ENCODE measurements around the gene TMEM266. TPM values are rescaled to one million over a fixed set of nuclear protein-coding genes. Genes with fewer than 3 reads are reported as not detected.

The TMEM266 gene
- total RNA-seq, 5 donors from 2014 or later (not counting 1 experiment from before 2014, with no cell fraction given): 0.16 TPM; not detected in 4

- no peak for DNase-seq
- H3K4me3 Mint-ChIP-seq: no peak overlapping the region
- peaks cover 0 to 35% of the 10 kb centered on the region in 2 experiments for H3K27me3 ChIP-seq (replicated peaks in 1 of 2; ENCODE audit: control insufficient read depth in 2 of 2, extremely low read depth in 1 of 2, insufficient read depth in 2 of 2, low read length in 1 of 2)
- H3K27me3 Mint-ChIP-seq: peaks cover 5 to 9% of the 10 kb centered on the region in 2 donors
- CTCF ChIA-PET: no interaction called here
- H3K9me3 ChIP-seq: no peaks in the 10 kb centered on the region
- no peaks in the 10 kb centered on the region for H3K36me3 ChIP-seq (ENCODE audit: control insufficient read depth in 2 of 2, extremely low read depth in 1 of 2, insufficient read depth in 1 of 2, low read length in 1 of 2)
- no peaks in the 10 kb centered on the region for H3K4me1 ChIP-seq (ENCODE audit: control insufficient read depth in 1 of 2, extremely low read depth in 1 of 2, insufficient read depth in 2 of 2, low read length in 2 of 2)
- H3K27ac ChIP-seq (ENCODE audit: low read length): no peak overlapping the region
- ATAC-seq (replicated peaks in 1 of 4): no peak
- H3K4me3 ChIP-seq (ENCODE audit: control insufficient read depth in 1 of 2, extremely low read depth in 1 of 2, low read length in 1 of 2): no peak overlapping the region
- POLR2A ChIA-PET: no interaction called here
- WGBS (ENCODE audit: insufficient coverage): 82% methylated on average over 14 of the region's 20 CpGs
- H3K4me1 Mint-ChIP-seq: no peaks in the 10 kb centered on the region
- H3K27ac Mint-ChIP-seq: no peak overlapping the region
- no peaks in the 10 kb centered on the region for H3K9me3 Mint-ChIP-seq
- no peaks in the 10 kb centered on the region for H3K36me3 Mint-ChIP-seq
These were observed 101.6 kb downstream of the TMEM266 start for GRCh38 chr15:76161153-76162035.

GRCh38 chr15:76162036-76162398, 102.2 kb downstream of the TMEM266 start:
- H3K4me3 Mint-ChIP-seq: no peak overlapping the region
- H3K27me3 ChIP-seq (replicated peaks in 1 of 2; ENCODE audit: control insufficient read depth in 2 of 2, extremely low read depth in 1 of 2, insufficient read depth in 2 of 2, low read length in 1 of 2): peaks cover 0 to 35% of the 10 kb centered on the region in 2 experiments
- no peak overlapping the region for H3K27ac Mint-ChIP-seq
- no peak overlapping the region for H3K4me3 ChIP-seq (ENCODE audit: control insufficient read depth in 1 of 2, extremely low read depth in 1 of 2, low read length in 1 of 2)
- peaks cover 5 to 9% of the 10 kb centered on the region in 2 donors for H3K27me3 Mint-ChIP-seq
- no peak overlapping the region for H3K27ac ChIP-seq (ENCODE audit: low read length)
- H3K4me1 ChIP-seq (ENCODE audit: control insufficient read depth in 1 of 2, extremely low read depth in 1 of 2, insufficient read depth in 2 of 2, low read length in 2 of 2): no peaks in the 10 kb centered on the region
- ATAC-seq (replicated peaks in 1 of 4) (no peak), DNase-seq (no peak)
- no peaks in the 10 kb centered on the region for H3K36me3 ChIP-seq (ENCODE audit: control insufficient read depth in 2 of 2, extremely low read depth in 1 of 2, insufficient read depth in 1 of 2, low read length in 1 of 2)
- ChIA-PET CTCF (no interaction called here), POLR2A (no interaction called here)
- H3K9me3 Mint-ChIP-seq: no peaks in the 10 kb centered on the region
- no peaks in the 10 kb centered on the region for H3K4me1 Mint-ChIP-seq
- H3K36me3 Mint-ChIP-seq: no peaks in the 10 kb centered on the region
- WGBS (ENCODE audit: insufficient coverage): no CpG with 5 or more reads among the region's 12 CpGs
- H3K9me3 ChIP-seq: no peaks in the 10 kb centered on the region

- no peaks in the 10 kb centered on the region for H3K36me3 ChIP-seq (ENCODE audit: control insufficient read depth in 2 of 2, extremely low read depth in 1 of 2, insufficient read depth in 1 of 2, low read length in 1 of 2)
- Mint-ChIP-seq H3K4me1 (no peaks in the 10 kb centered on the region), H3K9me3 (no peaks in the 10 kb centered on the region), H3K36me3 (no peaks in the 10 kb centered on the region), H3K4me3 (no peak overlapping the region), H3K27me3 (peaks cover 5 to 9% of the 10 kb centered on the region in 2 donors), H3K27ac (no peak overlapping the region)
- peaks cover 0 to 35% of the 10 kb centered on the region in 2 experiments for H3K27me3 ChIP-seq (replicated peaks in 1 of 2; ENCODE audit: control insufficient read depth in 2 of 2, extremely low read depth in 1 of 2, insufficient read depth in 2 of 2, low read length in 1 of 2)
- DNase-seq (no peak), ATAC-seq (replicated peaks in 1 of 4) (no peak)
- WGBS (ENCODE audit: insufficient coverage): 83% methylated on average over 7 of the region's 10 CpGs
- no peaks in the 10 kb centered on the region for H3K9me3 ChIP-seq
- POLR2A ChIA-PET: no interaction called here
- no peak overlapping the region for H3K4me3 ChIP-seq (ENCODE audit: control insufficient read depth in 1 of 2, extremely low read depth in 1 of 2, low read length in 1 of 2)
- CTCF ChIA-PET: interaction anchor here in 1 of 2 donors (0.8 kb wide), 1 partner anchor 19 kb away, joined by 3 read pairs; no protein-coding TSS in a partner anchor
- H3K4me1 ChIP-seq (ENCODE audit: control insufficient read depth in 1 of 2, extremely low read depth in 1 of 2, insufficient read depth in 2 of 2, low read length in 2 of 2): no peaks in the 10 kb centered on the region
- no peak overlapping the region for H3K27ac ChIP-seq (ENCODE audit: low read length)
These were observed 103.1 kb downstream of the TMEM266 start for GRCh38 chr15:76162784-76163456.

GRCh38 chr15:76163457-76164295, 103.9 kb downstream of the TMEM266 start:
- POLR2A ChIA-PET: no interaction called here
- DNase-seq (no peak), ATAC-seq (replicated peaks in 1 of 4) (no peak)
- H3K4me3 Mint-ChIP-seq: no peak overlapping the region
- no peaks in the 10 kb centered on the region for H3K36me3 Mint-ChIP-seq
- no peaks in the 10 kb centered on the region for H3K9me3 Mint-ChIP-seq
- Histone ChIP-seq H3K4me1 (ENCODE audit: control insufficient read depth in 1 of 2, extremely low read depth in 1 of 2, insufficient read depth in 2 of 2, low read length in 2 of 2) (no peaks in the 10 kb centered on the region), H3K27me3 (replicated peaks in 1 of 2; ENCODE audit: control insufficient read depth in 2 of 2, extremely low read depth in 1 of 2, insufficient read depth in 2 of 2, low read length in 1 of 2) (peaks cover 0 to 34% of the 10 kb centered on the region in 2 experiments), H3K27ac (ENCODE audit: low read length) (no peak overlapping the region), H3K4me3 (ENCODE audit: control insufficient read depth in 1 of 2, extremely low read depth in 1 of 2, low read length in 1 of 2) (no peak overlapping the region), H3K36me3 (ENCODE audit: control insufficient read depth in 2 of 2, extremely low read depth in 1 of 2, insufficient read depth in 1 of 2, low read length in 1 of 2) (no peaks in the 10 kb centered on the region), H3K9me3 (no peaks in the 10 kb centered on the region)
- CTCF ChIA-PET: interaction anchor here in 1 of 2 donors (0.8 kb wide), 1 partner anchor 20 kb away, joined by 3 read pairs; no protein-coding TSS in a partner anchor
- no peak overlapping the region for H3K27ac Mint-ChIP-seq
- 87% methylated on average over 17 of the region's 21 CpGs for WGBS (ENCODE audit: insufficient coverage)
- no peaks in the 10 kb centered on the region for H3K4me1 Mint-ChIP-seq
- peaks cover 5 to 9% of the 10 kb centered on the region in 2 donors for H3K27me3 Mint-ChIP-seq

- Histone ChIP-seq H3K27me3 (replicated peaks in 1 of 2; ENCODE audit: control insufficient read depth in 2 of 2, extremely low read depth in 1 of 2, insufficient read depth in 2 of 2, low read length in 1 of 2) (peaks cover 0 to 25% of the 10 kb centered on the region in 2 experiments), H3K4me3 (ENCODE audit: control insufficient read depth in 1 of 2, extremely low read depth in 1 of 2, low read length in 1 of 2) (no peak overlapping the region), H3K4me1 (ENCODE audit: control insufficient read depth in 1 of 2, extremely low read depth in 1 of 2, insufficient read depth in 2 of 2, low read length in 2 of 2) (no peaks in the 10 kb centered on the region), H3K9me3 (no peaks in the 10 kb centered on the region), H3K36me3 (ENCODE audit: control insufficient read depth in 2 of 2, extremely low read depth in 1 of 2, insufficient read depth in 1 of 2, low read length in 1 of 2) (no peaks in the 10 kb centered on the region), H3K27ac (ENCODE audit: low read length) (no peak overlapping the region)
- CTCF ChIA-PET: interaction anchor here in 1 of 2 donors (1.0 kb wide), 1 partner anchor 14 kb away, joined by 3 read pairs; no protein-coding TSS in a partner anchor
- Mint-ChIP-seq H3K4me1 (no peaks in the 10 kb centered on the region), H3K36me3 (no peaks in the 10 kb centered on the region), H3K4me3 (no peak overlapping the region), H3K27me3 (peaks cover 5 to 9% of the 10 kb centered on the region in 2 donors), H3K9me3 (no peaks in the 10 kb centered on the region), H3K27ac (no peak overlapping the region)
- DNase-seq (no peak), ATAC-seq (replicated peaks in 1 of 4) (no peak)
- WGBS (ENCODE audit: insufficient coverage): 85% methylated on average over 7 of the region's 8 CpGs
- POLR2A ChIA-PET: no interaction called here
These were observed 104.8 kb downstream of the TMEM266 start for GRCh38 chr15:76164602-76165001.

GRCh38 chr15:76165951-76166350, 106.2 kb downstream of the TMEM266 start:
- Mint-ChIP-seq H3K27ac (no peak overlapping the region), H3K4me3 (no peak overlapping the region), H3K9me3 (no peaks in the 10 kb centered on the region), H3K27me3 (no peaks in the 10 kb centered on the region), H3K4me1 (no peaks in the 10 kb centered on the region), H3K36me3 (no peaks in the 10 kb centered on the region)
- CTCF ChIA-PET: no interaction called here
- Histone ChIP-seq H3K27me3 (replicated peaks in 1 of 2; ENCODE audit: control insufficient read depth in 2 of 2, extremely low read depth in 1 of 2, insufficient read depth in 2 of 2, low read length in 1 of 2) (peaks cover 0 to 13% of the 10 kb centered on the region in 2 experiments), H3K27ac (ENCODE audit: low read length) (no peak overlapping the region), H3K4me3 (ENCODE audit: control insufficient read depth in 1 of 2, extremely low read depth in 1 of 2, low read length in 1 of 2) (no peak overlapping the region), H3K36me3 (ENCODE audit: control insufficient read depth in 2 of 2, extremely low read depth in 1 of 2, insufficient read depth in 1 of 2, low read length in 1 of 2) (no peaks in the 10 kb centered on the region), H3K9me3 (no peaks in the 10 kb centered on the region), H3K4me1 (ENCODE audit: control insufficient read depth in 1 of 2, extremely low read depth in 1 of 2, insufficient read depth in 2 of 2, low read length in 2 of 2) (no peaks in the 10 kb centered on the region)
- POLR2A ChIA-PET: no interaction called here
- 86% methylated on average over 14 of the region's 15 CpGs for WGBS (ENCODE audit: insufficient coverage)
- ATAC-seq (replicated peaks in 1 of 4) (no peak), DNase-seq (no peak)
